ENCODE data around the gene LRP1.

Gene LRP1

GRCh38 chr12:57238854-57239554 lies 110.7 kb downstream of the LRP1 start:
- CTCF ChIA-PET, result interaction anchor here (0.8 to 11.9 kb wide), 6 partner anchors 11 to 219 kb away, joined by 3 to 318 read pairs (median 4); partner anchors contain the start of genes NXPH4, SHMT2 and STAC3
- Mint-ChIP-seq H3K9me3 (no peaks in the 10 kb centered on the region), H3K27ac (peak overlapping the region; percentile 49), H3K4me1 (peaks cover 87% of the 10 kb centered on the region), H3K4me3 (peak overlapping the region; percentile 95), H3K27me3 (peaks cover 89% of the 10 kb centered on the region), H3K36me3 (peaks cover 18% of the 10 kb centered on the region)
- DNase-seq, result peak; percentile 90

- CTCF ChIA-PET, result interaction anchor here (0.8 to 11.9 kb wide), 9 partner anchors 11 to 218 kb away, joined by 3 to 318 read pairs (median 3); partner anchors contain the start of genes NXPH4, SHMT2 and STAC3
- DNase-seq, result no peak
- Mint-ChIP-seq H3K27me3 (peaks cover 95% of the 10 kb centered on the region), H3K4me1 (peaks cover 83% of the 10 kb centered on the region), H3K27ac (peak overlapping the region; percentile 38), H3K36me3 (peaks cover 12% of the 10 kb centered on the region), H3K4me3 (peak overlapping the region; percentile 95), H3K9me3 (no peaks in the 10 kb centered on the region)
These were observed 111.3 kb downstream of the LRP1 start for GRCh38 chr12:57239587-57240065.

GRCh38 chr12:57240066-57240921 lies 112.0 kb downstream of the LRP1 start:
- DNase-seq, result peak; percentile 76
- Mint-ChIP-seq H3K9me3 (no peaks in the 10 kb centered on the region), H3K4me1 (peaks cover 82% of the 10 kb centered on the region), H3K36me3 (peaks cover 9% of the 10 kb centered on the region), H3K4me3 (peak overlapping the region; percentile 95), H3K27me3 (peaks cover 98% of the 10 kb centered on the region), H3K27ac (peak overlapping the region; percentile 84)
- CTCF ChIA-PET, result interaction anchor here (0.5 to 11.9 kb wide), 10 partner anchors 11 to 192 kb away, joined by 3 to 318 read pairs (median 4); partner anchors contain the start of genes LRP1, NXPH4, SHMT2 and STAC3

GRCh38 chr12:57240926-57241401 lies 112.7 kb downstream of the LRP1 start:
- peak overlapping the region; percentile 37 for H3K27ac Mint-ChIP-seq
- peak overlapping the region; percentile 95 for H3K4me3 Mint-ChIP-seq
- CTCF ChIA-PET, result interaction anchor here (0.8 to 11.9 kb wide), 8 partner anchors 13 to 193 kb away, joined by 3 to 318 read pairs (median 5); partner anchors contain the start of genes LRP1, NXPH4 and SHMT2
- peaks cover 77% of the 10 kb centered on the region for H3K4me1 Mint-ChIP-seq
- peaks cover 6% of the 10 kb centered on the region for H3K36me3 Mint-ChIP-seq
- peaks cover 91% of the 10 kb centered on the region for H3K27me3 Mint-ChIP-seq
- H3K9me3 Mint-ChIP-seq, result no peaks in the 10 kb centered on the region
- no peak for DNase-seq

- Mint-ChIP-seq H3K9me3 (no peaks in the 10 kb centered on the region), H3K27me3 (peaks cover 84% of the 10 kb centered on the region), H3K36me3 (peaks cover 7% of the 10 kb centered on the region), H3K27ac (no peak overlapping the region), H3K4me3 (peak overlapping the region; percentile 66), H3K4me1 (peaks cover 71% of the 10 kb centered on the region)
- CTCF ChIA-PET, result interaction anchor here (0.8 to 11.9 kb wide), 13 partner anchors 10 to 214 kb away, joined by 3 to 318 read pairs (median 7); partner anchors contain the start of genes INHBE, LRP1, NXPH4 and SHMT2
- no peak for DNase-seq
These were observed 113.4 kb downstream of the LRP1 start for GRCh38 chr12:57241402-57242310.

GRCh38 chr12:57242329-57242690 lies 114.0 kb downstream of the LRP1 start:
- no peak overlapping the region for H3K27ac Mint-ChIP-seq
- H3K27me3 Mint-ChIP-seq, result peaks cover 78% of the 10 kb centered on the region
- H3K4me1 Mint-ChIP-seq, result peaks cover 65% of the 10 kb centered on the region

GRCh38 chr12:57242691-57243454 lies 114.6 kb downstream of the LRP1 start:
- H3K27me3 Mint-ChIP-seq, result peaks cover 72% of the 10 kb centered on the region
- CTCF ChIA-PET, result interaction anchor here (0.6 to 11.9 kb wide), 19 partner anchors 9 to 347 kb away, joined by 3 to 318 read pairs (median 4); partner anchors contain the start of genes INHBE, LRP1, NXPH4 and SHMT2
- no peaks in the 10 kb centered on the region for H3K9me3 Mint-ChIP-seq
- peak; percentile 74 for DNase-seq
- peak overlapping the region; percentile 66 for H3K4me3 Mint-ChIP-seq
- peaks cover 4% of the 10 kb centered on the region for H3K36me3 Mint-ChIP-seq
- H3K27ac Mint-ChIP-seq, result no peak overlapping the region
- peaks cover 59% of the 10 kb centered on the region for H3K4me1 Mint-ChIP-seq

More at GRCh38 chr12:57242329-57242690, 114.0 kb downstream of the LRP1 start:
- no peak for DNase-seq
- peak overlapping the region; percentile 66 for H3K4me3 Mint-ChIP-seq
- no peaks in the 10 kb centered on the region for H3K9me3 Mint-ChIP-seq
- peaks cover 8% of the 10 kb centered on the region for H3K36me3 Mint-ChIP-seq
- CTCF ChIA-PET, result interaction anchor here (0.8 to 11.9 kb wide), 19 partner anchors 9 to 213 kb away, joined by 3 to 318 read pairs (median 4); partner anchors contain the start of genes INHBE, LRP1, NXPH4 and SHMT2

- Mint-ChIP-seq H3K4me3 (peak overlapping the region; percentile 66), H3K4me1 (peaks cover 53% of the 10 kb centered on the region), H3K27me3 (peaks cover 64% of the 10 kb centered on the region), H3K36me3 (peaks cover 4% of the 10 kb centered on the region), H3K27ac (peak overlapping the region; percentile 10), H3K9me3 (no peaks in the 10 kb centered on the region)
- CTCF ChIA-PET, result interaction anchor here (0.6 to 11.9 kb wide), 14 partner anchors 8 to 346 kb away, joined by 3 to 318 read pairs (median 6); partner anchors contain the start of genes INHBE, NXPH4, SHMT2 and STAC3
- peak; percentile 91 for DNase-seq
These were observed 115.4 kb downstream of the LRP1 start for GRCh38 chr12:57243521-57244311.

GRCh38 chr12:57244312-57244696 lies 116.0 kb downstream of the LRP1 start:
- Mint-ChIP-seq H3K27me3 (peaks cover 58% of the 10 kb centered on the region), H3K36me3 (peaks cover 4% of the 10 kb centered on the region), H3K27ac (no peak overlapping the region), H3K4me3 (peak overlapping the region; percentile 66), H3K4me1 (peaks cover 54% of the 10 kb centered on the region), H3K9me3 (no peaks in the 10 kb centered on the region)
- no peak for DNase-seq
- CTCF ChIA-PET, result interaction anchor here (1.5 to 11.9 kb wide), 5 partner anchors 17 to 151 kb away, joined by 5 to 318 read pairs (median 7); partner anchors contain the start of genes NXPH4 and SHMT2

GRCh38 chr12:57247041-57247440 lies 118.8 kb downstream of the LRP1 start:
- CTCF ChIA-PET, result interaction anchor here (1.4 to 11.9 kb wide), 3 partner anchors 18 to 206 kb away, joined by 7 to 318 read pairs (median 7); partner anchors contain the start of genes NXPH4 and SHMT2
- Mint-ChIP-seq H3K36me3 (peaks cover 2% of the 10 kb centered on the region), H3K9me3 (no peaks in the 10 kb centered on the region), H3K27me3 (peaks cover 31% of the 10 kb centered on the region), H3K27ac (no peak overlapping the region), H3K4me1 (peaks cover 30% of the 10 kb centered on the region), H3K4me3 (no peak overlapping the region)
- DNase-seq, result no peak

- Mint-ChIP-seq H3K36me3 (peaks cover 2% of the 10 kb centered on the region), H3K4me3 (peak overlapping the region; percentile 19), H3K27ac (no peak overlapping the region), H3K4me1 (peaks cover 11% of the 10 kb centered on the region), H3K27me3 (peaks cover 10% of the 10 kb centered on the region), H3K9me3 (no peaks in the 10 kb centered on the region)
- DNase-seq, result no peak
- CTCF ChIA-PET, result interaction anchor here (1.1 to 4.6 kb wide), 8 partner anchors 9 to 210 kb away, joined by 3 to 21 read pairs (median 6); partner anchors contain the start of gene GLI1
These were observed 120.9 kb downstream of the LRP1 start for GRCh38 chr12:57248934-57249742.
